Fibroblast of lung (primary cell): ENCODE data around the gene NDUFS1.

Experiments
- CTCF ChIP-seq, 2 donors: IDR thresholded peaks in 1 of 2; conservative IDR thresholded peaks in 1 of 2; 1 replicate in 1 of 2; 2 replicates in 1 of 2; pipeline ENCODE4 v1.5.1; 2011 to 2012; ENCODE audit warnings: low read length in 2 of 2, control low read depth in 1 of 2, inconsistent platforms in 1 of 2, low read depth in 1 of 2, mild to moderate bottlenecking in 1 of 2
- EZH2 ChIP-seq: IDR thresholded peaks from 2 replicates; pipeline ENCODE4 v1.5.1; 2012; ENCODE audit warnings: low read length, control low read depth, mild to moderate bottlenecking; ENCODE audit errors: missing control alignments

DNA sequence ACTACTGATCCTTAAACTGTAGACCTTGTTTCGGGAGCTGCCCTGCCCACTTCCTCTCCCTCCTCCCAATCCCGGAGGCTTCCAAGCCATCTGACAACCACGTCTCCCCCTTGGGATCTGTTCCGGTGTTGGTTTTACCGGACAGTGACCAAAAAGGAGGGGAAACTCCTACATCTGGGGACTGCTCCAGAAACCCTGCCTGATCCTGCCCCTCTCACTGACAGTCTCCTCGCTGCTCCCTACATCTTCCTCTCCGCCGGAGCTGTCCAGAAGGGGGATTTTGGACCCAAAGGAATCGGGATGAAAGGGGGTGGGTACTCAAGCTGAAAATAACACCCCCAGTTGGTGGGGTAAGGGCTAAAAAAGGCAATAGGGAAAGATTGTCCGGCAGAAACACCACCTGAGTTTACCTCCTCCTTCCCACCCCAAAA, 74.8 kb downstream of the NDUFS1 start:
- TF ChIP-seq EZH2: no peak
- TF ChIP-seq CTCF (conservative IDR thresholded peaks at IDR 0.05 in 1 of 2, IDR thresholded peaks at IDR 0.05 in 1 of 2; ENCODE audit: low read depth in 1 of 2, low read length in 2 of 2): peak in 1 of 2 donors; percentile 5
